Head of caudate nucleus (tissue), 42 donors: Measurements from ENCODE around the gene KRT78.

ENCODE experiments used
- DNase-seq, 42 donors: peaks; one replicate each; pipeline versions ENCODE4 v3.0.0 to v3.0.0-alpha.2; 2020 to 2021; ENCODE audit warnings: mixed read lengths in 7 of 42
- intact Hi-C: fragments of 100-400 bp; cut with DNase I; formaldehyde crosslinking; loops from one replicate; pipeline ENCODE4 v1.15.0; 2022

The KRT78 gene

GRCh38 chr12:52791271-52792184 is 57.3 kb downstream of the KRT78 start:
- no peak for DNase-seq
- intact Hi-C loops = no loop called here

GRCh38 chr12:52790427-52791270 is 58.1 kb downstream of the KRT78 start:
- intact Hi-C loops = no loop called here
- DNase-seq = no peak

GRCh38 chr12:52789637-52790426 is 59.0 kb downstream of the KRT78 start:
- intact Hi-C loops = no loop called here
- DNase-seq = peak in 2 of 42 donors; percentile 12 to 27

GRCh38 chr12:52788876-52789636 is 59.7 kb downstream of the KRT78 start:
- no peak for DNase-seq
- intact Hi-C loops = no loop called here

- no peak for DNase-seq
- intact Hi-C loops = no loop called here
These were observed 60.5 kb downstream of the KRT78 start for GRCh38 chr12:52788192-52788875.
